ENCODE data around the gene NLN.

NLN gene

GRCh38 chr5:65819905-65820240, 97.9 kb downstream of the NLN start:
- ChIA-PET CTCF (interaction anchor here (0.6 kb wide), 1 partner anchor 151 kb away, joined by 3 read pairs; no protein-coding TSS in a partner anchor), POLR2A (interaction anchor here (1.0 kb wide), 1 partner anchor 99 kb away, joined by 3 read pairs; no protein-coding TSS in a partner anchor)
- Histone ChIP-seq H3K27ac (ENCODE audit: extremely low read depth, low read depth, low read length) (no peak overlapping the region), H3K4me3 (ENCODE audit: low read depth, low read length) (no peak overlapping the region), H3K36me3 (ENCODE audit: control insufficient read depth in 2 of 2, insufficient read depth in 1 of 2, low read length in 2 of 2) (no peaks in the 10 kb centered on the region), H3K9me3 (ENCODE audit: control insufficient read depth, insufficient read depth, low read depth, low read length) (no peaks in the 10 kb centered on the region), H3K4me1 (ENCODE audit: control insufficient read depth, insufficient read depth, low read length) (no peaks in the 10 kb centered on the region)
- no peak for TF ChIP-seq ZNF416 (tag by site-specific recombination; IDR thresholded peaks at IDR 0.05)
- TF ChIP-seq, protein P1, sequence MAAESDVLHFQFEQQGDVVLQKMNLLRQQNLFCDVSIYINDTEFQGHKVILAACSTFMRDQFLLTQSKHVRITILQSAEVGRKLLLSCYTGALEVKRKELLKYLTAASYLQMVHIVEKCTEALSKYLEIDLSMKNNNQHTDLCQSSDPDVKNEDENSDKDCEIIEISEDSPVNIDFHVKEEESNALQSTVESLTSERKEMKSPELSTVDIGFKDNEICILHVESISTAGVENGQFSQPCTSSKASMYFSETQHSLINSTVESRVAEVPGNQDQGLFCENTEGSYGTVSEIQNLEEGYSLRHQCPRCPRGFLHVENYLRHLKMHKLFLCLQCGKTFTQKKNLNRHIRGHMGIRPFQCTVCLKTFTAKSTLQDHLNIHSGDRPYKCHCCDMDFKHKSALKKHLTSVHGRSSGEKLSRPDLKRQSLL (tag by site-specific recombination; IDR thresholded peaks at IDR 0.05): no peak
- TF ChIP-seq, protein P2, sequence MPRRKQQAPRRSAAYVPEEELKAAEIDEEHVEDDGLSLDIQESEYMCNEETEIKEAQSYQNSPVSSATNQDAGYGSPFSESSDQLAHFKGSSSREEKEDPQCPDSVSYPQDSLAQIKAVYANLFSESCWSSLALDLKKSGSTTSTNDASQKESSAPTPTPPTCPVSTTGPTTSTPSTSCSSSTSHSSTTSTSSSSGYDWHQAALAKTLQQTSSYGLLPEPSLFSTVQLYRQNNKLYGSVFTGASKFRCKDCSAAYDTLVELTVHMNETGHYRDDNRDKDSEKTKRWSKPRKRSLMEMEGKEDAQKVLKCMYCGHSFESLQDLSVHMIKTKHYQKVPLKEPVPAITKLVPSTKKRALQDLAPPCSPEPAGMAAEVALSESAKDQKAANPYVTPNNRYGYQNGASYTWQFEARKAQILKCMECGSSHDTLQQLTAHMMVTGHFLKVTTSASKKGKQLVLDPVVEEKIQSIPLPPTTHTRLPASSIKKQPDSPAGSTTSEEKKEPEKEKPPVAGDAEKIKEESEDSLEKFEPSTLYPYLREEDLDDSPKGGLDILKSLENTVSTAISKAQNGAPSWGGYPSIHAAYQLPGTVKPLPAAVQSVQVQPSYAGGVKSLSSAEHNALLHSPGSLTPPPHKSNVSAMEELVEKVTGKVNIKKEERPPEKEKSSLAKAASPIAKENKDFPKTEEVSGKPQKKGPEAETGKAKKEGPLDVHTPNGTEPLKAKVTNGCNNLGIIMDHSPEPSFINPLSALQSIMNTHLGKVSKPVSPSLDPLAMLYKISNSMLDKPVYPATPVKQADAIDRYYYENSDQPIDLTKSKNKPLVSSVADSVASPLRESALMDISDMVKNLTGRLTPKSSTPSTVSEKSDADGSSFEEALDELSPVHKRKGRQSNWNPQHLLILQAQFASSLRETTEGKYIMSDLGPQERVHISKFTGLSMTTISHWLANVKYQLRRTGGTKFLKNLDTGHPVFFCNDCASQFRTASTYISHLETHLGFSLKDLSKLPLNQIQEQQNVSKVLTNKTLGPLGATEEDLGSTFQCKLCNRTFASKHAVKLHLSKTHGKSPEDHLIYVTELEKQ (tag by site-specific recombination; IDR thresholded peaks at IDR 0.05; ENCODE audit: borderline replicate concordance): no peak
- TF ChIP-seq OVOL3 (tag by site-specific recombination; IDR thresholded peaks at IDR 0.05): no peak
- no peak for TF ChIP-seq ZFP41 (tag by site-specific recombination; IDR thresholded peaks at IDR 0.05; ENCODE audit: borderline replicate concordance)
- no peak for TF ChIP-seq ZNF174 (tag by site-specific recombination; IDR thresholded peaks at IDR 0.05)
- TF ChIP-seq ZNF184 (tag by site-specific recombination; IDR thresholded peaks at IDR 0.05): no peak
- TF ChIP-seq ZNF521 (tag by site-specific recombination; IDR thresholded peaks at IDR 0.05): no peak
- no peak for TF ChIP-seq PRDM1 (tag by site-specific recombination; IDR thresholded peaks at IDR 0.05)
- no peak for TF ChIP-seq ZNF768 (tag by site-specific recombination; IDR thresholded peaks at IDR 0.05)
- TF ChIP-seq TCF7L2 (IDR thresholded peaks at IDR 0.05; ENCODE audit: borderline replicate concordance, low read depth, low read length): no peak
- TF ChIP-seq ZNF670 (tag by site-specific recombination; IDR thresholded peaks at IDR 0.05; ENCODE audit: low read depth): no peak
- TF ChIP-seq GLI2 (tag by site-specific recombination; IDR thresholded peaks at IDR 0.05; ENCODE audit: borderline replicate concordance, low read depth): no peak
- no peak for TF ChIP-seq ZNF561 (tag by site-specific recombination; IDR thresholded peaks at IDR 0.05; ENCODE audit: borderline replicate concordance)
- no peak for TF ChIP-seq ZNF596 (tag by site-specific recombination; IDR thresholded peaks at IDR 0.05)

DNA sequence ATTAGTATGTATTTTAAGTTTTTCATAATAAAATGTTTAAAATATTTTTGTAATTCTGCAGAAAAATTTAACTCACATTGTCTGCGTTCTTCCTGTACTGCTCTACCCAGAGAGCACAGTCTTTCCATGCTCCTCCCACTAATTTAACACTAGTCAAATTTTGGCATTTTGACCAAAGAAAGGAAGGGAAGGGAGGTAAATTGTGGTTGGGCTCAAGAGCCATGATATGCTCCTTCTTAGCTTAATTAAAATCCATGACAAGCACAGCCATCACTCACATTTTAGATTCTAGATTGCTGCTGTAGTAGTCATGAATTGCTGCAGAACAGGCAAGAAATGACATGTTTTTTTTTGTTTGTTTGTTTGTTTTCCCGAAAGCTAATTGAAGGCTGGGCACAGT, 98.4 kb downstream of the NLN start:
- Histone ChIP-seq H3K9me3 (ENCODE audit: control insufficient read depth, insufficient read depth, low read depth, low read length) (no peaks in the 10 kb centered on the region), H3K4me1 (ENCODE audit: control insufficient read depth, insufficient read depth, low read length) (no peaks in the 10 kb centered on the region), H3K27ac (ENCODE audit: extremely low read depth, low read depth, low read length) (no peak overlapping the region), H3K4me3 (ENCODE audit: low read depth, low read length) (no peak overlapping the region), H3K36me3 (ENCODE audit: control insufficient read depth in 2 of 2, insufficient read depth in 1 of 2, low read length in 2 of 2) (no peaks in the 10 kb centered on the region)
- ChIA-PET CTCF (interaction anchor here (0.6 kb wide), 2 partner anchors 8 to 150 kb away, joined by 3 read pairs; no protein-coding TSS in a partner anchor), POLR2A (no interaction called here)
- TF ChIP-seq, protein P3, sequence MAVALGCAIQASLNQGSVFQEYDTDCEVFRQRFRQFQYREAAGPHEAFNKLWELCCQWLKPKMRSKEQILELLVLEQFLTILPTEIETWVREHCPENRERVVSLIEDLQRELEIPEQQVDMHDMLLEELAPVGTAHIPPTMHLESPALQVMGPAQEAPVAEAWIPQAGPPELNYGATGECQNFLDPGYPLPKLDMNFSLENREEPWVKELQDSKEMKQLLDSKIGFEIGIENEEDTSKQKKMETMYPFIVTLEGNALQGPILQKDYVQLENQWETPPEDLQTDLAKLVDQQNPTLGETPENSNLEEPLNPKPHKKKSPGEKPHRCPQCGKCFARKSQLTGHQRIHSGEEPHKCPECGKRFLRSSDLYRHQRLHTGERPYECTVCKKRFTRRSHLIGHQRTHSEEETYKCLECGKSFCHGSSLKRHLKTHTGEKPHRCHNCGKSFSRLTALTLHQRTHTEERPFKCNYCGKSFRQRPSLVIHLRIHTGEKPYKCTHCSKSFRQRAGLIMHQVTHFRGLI (tag by site-specific recombination; IDR thresholded peaks at IDR 0.05): peak; percentile 74; the same call in 1 of the 2 replicates
- TF ChIP-seq ZNF266 (tag by site-specific recombination; IDR thresholded peaks at IDR 0.05; ENCODE audit: low read depth): no peak
